Effector CD8-positive, alpha-beta T cell (primary cell): ENCODE results near the gene PHKA1.
"Not testable (repeated sequence)": the region's sequence is repeated elsewhere in the genome, so short reads cannot be mapped to it uniquely, and the experiment has no call there.

Experiments
- DNase-seq: peaks from one replicate; lab custom pipeline; 2025; lab: John Stamatoyannopoulos, UW
- total RNA-seq, 4 experiments: gene quantifications; one replicate each; lab custom pipeline; 2026; lab: John Stamatoyannopoulos, UW

PHKA1 gene
- total RNA-seq = 0.98 to 3.4 (median 1.6) reads per million in 4 experiments

DNA sequence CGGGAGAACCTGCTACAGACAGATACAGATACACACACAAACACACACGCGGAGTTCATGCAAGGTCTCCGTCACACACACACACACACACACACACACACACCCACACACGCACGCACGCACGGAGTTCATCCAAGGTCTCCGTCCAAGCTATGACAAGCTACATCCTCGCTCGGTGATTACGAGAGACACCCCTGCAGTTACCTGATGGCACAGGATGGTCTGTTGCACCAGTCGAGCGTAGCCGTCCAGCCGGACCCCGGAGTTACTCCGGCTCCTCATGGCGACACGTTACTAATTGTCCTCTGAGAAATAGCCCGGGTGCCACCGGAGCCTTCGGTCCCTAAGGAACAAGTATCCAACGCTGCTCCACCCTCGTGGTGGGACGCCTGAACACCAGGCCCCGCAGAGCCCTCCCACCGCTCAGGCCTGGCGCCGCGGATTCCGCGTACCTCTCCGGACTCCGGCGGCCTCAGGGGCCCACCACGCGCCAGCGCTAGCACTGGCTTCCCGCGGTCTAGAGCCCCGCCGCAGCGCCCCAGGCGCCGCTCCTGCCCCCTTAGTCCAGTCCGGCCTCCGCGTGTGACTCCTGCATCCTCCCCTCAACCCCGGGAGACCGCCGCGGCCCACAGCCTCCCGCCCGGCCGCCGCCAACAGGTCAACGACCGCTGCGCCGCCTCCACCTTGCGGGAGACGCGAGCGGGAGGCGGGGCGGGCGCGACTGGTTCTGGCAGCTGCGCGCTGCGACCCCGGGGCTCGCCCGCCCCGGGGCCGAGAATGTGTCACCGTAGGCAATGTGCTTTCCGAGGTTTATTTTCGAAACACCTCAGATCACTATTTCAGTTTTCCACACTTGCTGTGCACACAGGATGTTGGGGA, at the start of gene PHKA1:
PHKA1 (minus strand) TSS at position 708 of the 879 bp plus-strand sequence; CDS start at position 282, 426 bp downstream.
- DNase-seq = not testable (repeated sequence)

GRCh38 chrX:72760454-72760853, 46.3 kb upstream of the PHKA1 start:
- DNase-seq = not testable (repeated sequence)

DNA sequence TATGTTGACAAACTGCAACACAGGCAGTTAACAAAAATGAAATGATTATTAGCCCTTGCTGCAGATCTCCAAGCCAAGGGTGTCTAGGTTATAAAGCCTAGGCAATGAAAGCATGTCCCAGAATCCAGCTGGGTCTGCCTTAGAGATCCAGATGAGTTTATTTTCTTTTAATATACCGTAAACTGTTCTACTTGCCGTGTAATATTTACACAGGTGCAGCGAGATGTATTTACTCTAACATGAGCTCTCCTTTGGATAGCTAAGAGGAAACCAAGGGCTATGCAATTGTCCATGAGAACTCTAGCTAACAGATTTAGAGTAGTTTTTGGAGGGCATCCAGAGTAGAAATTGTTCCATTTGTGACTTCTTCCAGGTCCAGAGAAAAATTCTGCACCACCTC, 34.4 kb upstream of the PHKA1 start:
- DNase-seq = not testable (repeated sequence)

DNA sequence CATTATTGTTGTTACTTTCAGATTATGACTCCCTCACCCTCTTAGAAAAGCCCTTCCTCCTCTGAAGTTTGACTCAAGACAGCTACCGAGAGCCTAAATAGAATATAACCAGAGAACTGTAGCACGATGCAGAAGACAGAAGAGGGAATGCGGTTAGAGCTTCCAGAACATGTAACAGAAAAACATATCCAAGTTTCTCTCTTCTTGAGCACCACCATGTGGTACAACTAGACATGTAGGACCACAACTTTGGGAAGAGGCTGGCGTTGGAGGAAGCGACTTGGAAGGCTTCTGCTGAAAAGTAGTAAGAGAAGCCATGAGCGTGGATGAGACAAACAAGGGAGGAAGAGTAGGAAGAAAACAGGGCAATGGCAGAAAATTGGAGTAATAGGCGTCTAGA, 31.4 kb upstream of the PHKA1 start:
- not testable (repeated sequence) for DNase-seq

DNA sequence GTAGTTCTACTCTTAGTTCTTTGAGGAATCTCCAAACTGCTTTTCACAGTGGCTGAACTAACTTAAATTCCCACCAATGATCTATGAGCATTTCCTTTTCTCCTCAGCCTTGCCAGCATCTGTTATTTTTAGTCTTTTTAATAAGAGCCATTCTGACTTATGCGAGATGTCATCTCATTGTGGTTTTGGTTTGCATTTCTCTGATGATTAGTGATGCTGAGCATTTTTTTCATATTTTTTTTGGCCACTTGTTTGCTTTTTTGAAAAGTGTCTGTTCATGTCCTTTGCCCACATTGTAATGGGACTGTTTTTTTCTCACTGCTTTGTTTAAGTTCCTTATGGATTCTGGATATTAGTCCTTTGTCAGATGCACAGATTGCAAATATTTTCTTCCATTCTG, 21.5 kb upstream of the PHKA1 start:
- no peak for DNase-seq

- DNase-seq = not testable (repeated sequence)
Measured at GRCh38 chrX:72733636-72734035, 19.5 kb upstream of the PHKA1 start.

DNA sequence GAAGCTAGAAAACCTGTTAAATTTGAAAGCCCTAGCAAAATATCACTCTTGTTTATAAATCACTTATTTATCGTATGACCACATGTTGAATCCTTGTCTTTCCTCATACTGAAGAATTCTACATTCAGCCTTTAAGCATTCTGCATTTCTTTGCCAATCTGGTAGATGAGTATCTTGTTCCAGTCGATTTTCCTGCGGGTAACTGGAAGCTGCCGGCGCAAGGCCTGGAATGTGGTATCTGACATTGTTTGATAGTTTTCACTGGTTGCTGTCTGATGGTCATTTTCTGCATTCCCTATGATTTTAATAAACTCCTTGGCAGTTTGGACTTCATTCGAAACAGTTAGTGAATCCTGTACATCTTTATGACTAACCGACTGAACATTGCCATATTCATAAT, 13.7 kb upstream of the PHKA1 start:
- no peak for DNase-seq

GRCh38 chrX:72716766-72717165, 2.7 kb upstream of the PHKA1 start:
- no peak for DNase-seq

DNA sequence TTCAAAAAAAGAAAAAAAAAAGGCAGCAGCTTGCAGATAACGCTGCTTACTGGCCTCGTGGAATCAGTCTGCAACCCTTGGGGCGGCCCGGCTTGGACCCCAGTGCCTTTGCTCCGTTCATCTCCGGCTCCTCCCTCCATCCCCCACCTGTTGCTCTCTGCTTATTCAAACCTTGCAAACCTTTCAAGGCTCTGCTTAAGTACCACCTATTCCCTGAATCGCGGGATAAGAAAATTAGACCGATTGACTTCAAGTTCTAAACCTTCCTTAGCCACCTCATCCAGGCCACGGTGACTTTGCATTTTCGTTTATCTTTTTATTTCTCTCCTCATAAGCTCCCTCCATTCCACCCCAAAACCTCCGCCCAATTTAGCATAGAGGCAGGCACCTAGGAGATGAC, 1.4 kb upstream of the PHKA1 start:
- no peak for DNase-seq

- DNase-seq = no peak
Measured at GRCh38 chrX:72714478-72714916, 391 bp upstream of the PHKA1 start.

- no peak for DNase-seq
Measured at GRCh38 chrX:72713130-72713529, 976 bp downstream of the PHKA1 start.

- DNase-seq = no peak
Measured at GRCh38 chrX:72712094-72712755, 1.9 kb downstream of the PHKA1 start.

GRCh38 chrX:72705814-72706213, 8.3 kb downstream of the PHKA1 start:
- DNase-seq = no peak

- no peak for DNase-seq
Measured at GRCh38 chrX:72705111-72705510, 9.0 kb downstream of the PHKA1 start.

- DNase-seq = no peak
Measured at GRCh38 chrX:72694170-72694569, 19.9 kb downstream of the PHKA1 start.

DNA sequence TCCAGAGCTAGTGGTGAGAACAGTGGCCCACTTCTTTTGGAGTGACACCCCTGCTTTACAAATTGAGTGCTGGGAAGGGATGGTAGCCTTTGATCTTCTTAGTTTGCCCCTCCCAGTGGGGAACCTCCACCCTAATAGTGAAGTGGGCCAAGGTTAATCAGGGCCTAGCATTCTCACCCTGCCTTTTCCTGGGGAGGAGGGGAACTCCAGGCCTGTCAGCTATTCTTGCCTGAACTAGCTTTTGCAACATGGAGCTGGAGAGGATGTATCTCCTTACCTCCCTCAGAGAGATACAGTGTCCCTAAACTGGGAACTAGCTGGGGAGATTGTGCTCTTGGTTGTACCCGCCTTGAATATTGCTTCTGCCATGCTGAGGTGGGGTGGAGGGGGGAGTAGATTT, 20.6 kb downstream of the PHKA1 start:
- no peak for DNase-seq

GRCh38 chrX:72687396-72687795, 26.7 kb downstream of the PHKA1 start:
- DNase-seq = no peak

GRCh38 chrX:72685810-72686456, 28.2 kb downstream of the PHKA1 start:
- no peak for DNase-seq

- DNase-seq = no peak
Measured at GRCh38 chrX:72685018-72685417, 29.1 kb downstream of the PHKA1 start.

GRCh38 chrX:72683631-72684030, 30.5 kb downstream of the PHKA1 start:
- DNase-seq = no peak

DNA sequence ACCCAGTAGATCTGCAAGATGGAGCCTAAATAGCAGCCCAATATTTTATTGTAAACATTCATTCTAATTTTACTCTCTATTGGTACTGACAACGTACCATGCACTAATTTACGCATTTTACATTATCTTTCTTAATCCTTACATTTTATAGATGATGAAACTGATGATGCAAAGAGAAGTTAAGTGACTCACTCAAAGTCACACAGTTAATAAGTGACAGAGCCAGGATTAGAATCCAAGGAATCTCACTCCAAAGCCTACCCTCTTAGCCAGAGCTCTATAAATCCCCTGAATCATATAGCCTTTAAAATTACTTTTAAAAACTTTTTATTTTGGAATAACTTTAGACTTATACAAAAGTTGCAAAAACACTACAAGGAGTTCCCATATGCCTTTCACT, 37.6 kb downstream of the PHKA1 start:
- no peak for DNase-seq

DNA sequence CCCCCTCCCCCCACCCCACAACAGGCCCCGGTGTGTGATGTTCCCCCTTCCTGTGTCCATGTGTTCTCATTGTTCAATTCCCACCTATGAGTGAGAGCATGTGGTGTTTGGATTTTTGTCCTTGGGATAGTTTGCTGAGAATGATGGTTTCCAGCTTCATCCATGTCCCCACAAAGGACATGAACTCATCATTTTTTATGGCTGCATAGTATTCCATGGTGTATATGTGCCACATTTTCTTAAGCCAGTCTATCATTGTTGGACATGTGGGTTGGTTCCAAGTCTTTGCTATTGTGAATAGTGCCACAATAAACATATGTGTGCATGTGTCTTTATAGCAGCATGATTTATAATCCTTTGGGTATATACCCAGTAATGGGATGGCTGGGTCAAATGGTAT, 40.2 kb downstream of the PHKA1 start:
- not testable (repeated sequence) for DNase-seq

GRCh38 chrX:72669508-72669907, 44.6 kb downstream of the PHKA1 start:
- not testable (repeated sequence) for DNase-seq
